ENCODE measurements around the gene IGLL5.

DNA sequence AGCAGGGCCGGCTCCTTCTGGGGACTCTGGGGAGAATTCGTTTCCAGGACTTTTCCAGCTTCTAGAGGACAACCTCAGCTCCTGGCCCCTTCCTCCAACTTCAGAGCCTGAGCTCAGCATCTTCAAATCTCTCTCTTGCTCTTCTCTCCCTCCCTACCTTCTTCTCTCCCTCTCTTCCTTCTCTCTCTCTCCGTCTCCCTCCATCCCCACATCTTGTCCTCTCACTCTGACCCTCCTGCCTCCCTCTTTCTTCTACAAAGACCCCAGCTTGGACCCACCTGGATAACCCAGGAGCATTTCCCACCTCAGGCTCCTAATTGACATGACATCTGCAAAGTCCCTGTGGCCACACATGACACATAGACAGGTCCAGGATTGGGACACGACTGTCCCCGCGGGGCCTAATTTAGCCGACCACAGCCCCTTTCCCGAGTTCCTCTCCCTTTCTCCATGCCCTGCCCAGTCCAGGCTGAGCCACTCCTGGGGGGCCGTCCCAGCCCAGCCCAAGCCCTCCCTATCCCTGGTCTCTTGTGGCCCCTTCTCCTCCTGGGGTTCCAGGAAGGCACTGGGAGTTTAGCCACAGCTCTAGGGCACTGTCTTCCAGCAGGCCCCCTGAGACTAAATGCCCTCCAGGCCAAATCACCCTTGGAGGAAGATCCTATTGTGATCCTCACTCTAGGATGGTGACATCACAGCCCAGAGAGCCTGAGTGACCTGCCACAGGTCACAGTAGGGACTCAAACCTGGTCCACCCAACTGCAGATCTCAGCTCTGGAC is 36.9 kb downstream of the IGLL5 start:
- no peak for TF ChIP-seq EZH2 (IDR thresholded peaks at IDR 0.05; ENCODE audit: insufficient read depth, low read length)
- TF ChIP-seq, protein P1, sequence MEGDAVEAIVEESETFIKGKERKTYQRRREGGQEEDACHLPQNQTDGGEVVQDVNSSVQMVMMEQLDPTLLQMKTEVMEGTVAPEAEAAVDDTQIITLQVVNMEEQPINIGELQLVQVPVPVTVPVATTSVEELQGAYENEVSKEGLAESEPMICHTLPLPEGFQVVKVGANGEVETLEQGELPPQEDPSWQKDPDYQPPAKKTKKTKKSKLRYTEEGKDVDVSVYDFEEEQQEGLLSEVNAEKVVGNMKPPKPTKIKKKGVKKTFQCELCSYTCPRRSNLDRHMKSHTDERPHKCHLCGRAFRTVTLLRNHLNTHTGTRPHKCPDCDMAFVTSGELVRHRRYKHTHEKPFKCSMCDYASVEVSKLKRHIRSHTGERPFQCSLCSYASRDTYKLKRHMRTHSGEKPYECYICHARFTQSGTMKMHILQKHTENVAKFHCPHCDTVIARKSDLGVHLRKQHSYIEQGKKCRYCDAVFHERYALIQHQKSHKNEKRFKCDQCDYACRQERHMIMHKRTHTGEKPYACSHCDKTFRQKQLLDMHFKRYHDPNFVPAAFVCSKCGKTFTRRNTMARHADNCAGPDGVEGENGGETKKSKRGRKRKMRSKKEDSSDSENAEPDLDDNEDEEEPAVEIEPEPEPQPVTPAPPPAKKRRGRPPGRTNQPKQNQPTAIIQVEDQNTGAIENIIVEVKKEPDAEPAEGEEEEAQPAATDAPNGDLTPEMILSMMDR (IDR thresholded peaks at IDR 0.05; ENCODE audit: insufficient read depth, low read depth, low read length) = no peak
